Tibial nerve (tissue), 4 donors: ENCODE measurements around the gene MUSK. TPM values are rescaled to one million over a fixed set of nuclear protein-coding genes. Genes with fewer than 3 reads are reported as not detected.

Source experiments
- DNase-seq, 2 donors: peaks; one replicate each; pipeline ENCODE4 v3.0.0-alpha.2; 2019; ENCODE audit warnings: low spot score in 2 of 2
- H3K27ac ChIP-seq, 4 donors: fragments of 200-600 bp; sonication (generic) in 3 of 4; one replicate each; pipeline ENCODE4 v1.5.1; 2017 to 2019; ENCODE audit warnings: mild to moderate bottlenecking in 1 of 4
- H3K27me3 ChIP-seq, 2 donors: fragments of 200-600 bp; sonication (generic) in 1 of 2; one replicate each; pipeline versions ENCODE4 v1.5.1 to v1.6.0; 2017 to 2019
- H3K36me3 ChIP-seq, 3 donors: fragments of 200-600 bp; sonication (generic); one replicate each; pipeline ENCODE4 v1.5.1; 2018 to 2019
- H3K4me1 ChIP-seq, 4 donors: fragments of 200-600 bp; sonication (generic) in 3 of 4; one replicate each; pipeline ENCODE4 v1.5.1; 2017 to 2019
- H3K4me3 ChIP-seq, 4 donors: fragments of 200-600 bp; sonication (generic) in 3 of 4; one replicate each; pipeline ENCODE4 v1.5.1; 2017 to 2019; ENCODE audit warnings: mild to moderate bottlenecking in 1 of 4, moderate library complexity in 1 of 4
- H3K9me3 ChIP-seq, 4 donors: fragments of 200-600 bp; sonication (generic) in 3 of 4; one replicate each; pipeline ENCODE4 v1.5.1; 2017 to 2019
- CTCF ChIP-seq, 5 experiments: fragments of 200-600 bp in 3 of 5; fragments of 450-650 bp in 2 of 5; sonication (generic) in 3 of 5; IDR thresholded peaks; one replicate each; pipeline ENCODE4 v1.5.1; 2016 to 2019; ENCODE audit warnings: antibody characterized with exemption in 5 of 5, mild to moderate bottlenecking in 3 of 5, moderate library complexity in 2 of 5
- EP300 ChIP-seq, 2 donors: sonication (generic); formaldehyde crosslinking; IDR thresholded peaks; one replicate each; pipeline ENCODE4 v1.6.1; 2017; ENCODE audit warnings: antibody characterized with exemption in 2 of 2, mild to moderate bottlenecking in 1 of 2
- POLR2A ChIP-seq, 2 donors: fragments of 450-650 bp; IDR thresholded peaks; one replicate each; pipeline ENCODE4 v1.6.1; 2017; ENCODE audit warnings: antibody characterized with exemption in 2 of 2, mild to moderate bottlenecking in 2 of 2, moderate library complexity in 2 of 2
- WGBS, 2 donors: methylation state at CpG; one replicate each; pipeline ENCODE4 v1.1.5; 2018; 5-methylcytosine and 5-hydroxymethylcytosine counted together
- total RNA-seq, 4 donors: library from RNA; depleted of rRNA; stranded (reverse); fragments of >200 nt; gene quantifications; one replicate each; pipeline ENCODE4 v1.1.0, GENCODE V29; 2016

Gene MUSK
- total RNA-seq, 4 donors from 2014 or later: 0.22 to 0.63 (median 0.59) TPM; not detected in 1

- Histone ChIP-seq H3K27ac (no peak overlapping the region), H3K4me1 (peaks cover 0 to 3% (median 0%) of the 10 kb centered on the region in 4 donors), H3K4me3 (no peak overlapping the region), H3K27me3 (no peaks in the 10 kb centered on the region), H3K36me3 (peaks cover 0 to 2% (median 0%) of the 10 kb centered on the region in 3 donors), H3K9me3 (peaks cover 0 to 3% (median 0%) of the 10 kb centered on the region in 4 donors)
- no peak for DNase-seq
- TF ChIP-seq EP300 (IDR thresholded peaks at IDR 0.05): no peak
- no peak for TF ChIP-seq POLR2A (IDR thresholded peaks at IDR 0.05)
- TF ChIP-seq CTCF (IDR thresholded peaks at IDR 0.05): no peak
- WGBS, 2 donors: 73 to 83% methylated on average over 1 of the region's 1 CpG
Observed at GRCh38 chr9:110712955-110713354, 44.4 kb downstream of the MUSK start.

GRCh38 chr9:110714314-110714713, 45.7 kb downstream of the MUSK start:
- 67 to 73% methylated on average over 3 of the region's 3 CpGs for WGBS, 2 donors
- peaks cover 0 to 12% (median 0%) of the 10 kb centered on the region in 4 donors for H3K9me3 ChIP-seq
- no peak overlapping the region for H3K27ac ChIP-seq
- H3K4me3 ChIP-seq: no peak overlapping the region
- H3K4me1 ChIP-seq: no peaks in the 10 kb centered on the region
- TF ChIP-seq POLR2A (IDR thresholded peaks at IDR 0.05): no peak
- peaks cover 0 to 2% (median 0%) of the 10 kb centered on the region in 3 donors for H3K36me3 ChIP-seq
- no peak for DNase-seq
- no peaks in the 10 kb centered on the region for H3K27me3 ChIP-seq

- no peaks in the 10 kb centered on the region for H3K36me3 ChIP-seq
- no peak overlapping the region for H3K4me3 ChIP-seq
- DNase-seq: no peak
- 44 to 59% methylated on average over 1 of the region's 1 CpG for WGBS, 2 donors
- peak overlapping the region in 1 of 4 donors; percentile 29 for H3K27ac ChIP-seq
- H3K27me3 ChIP-seq: no peaks in the 10 kb centered on the region
- TF ChIP-seq EP300 (IDR thresholded peaks at IDR 0.05) (no peak), POLR2A (IDR thresholded peaks at IDR 0.05) (no peak), CTCF (IDR thresholded peaks at IDR 0.05) (no peak)
- H3K4me1 ChIP-seq: peaks cover 0 to 5% (median 0%) of the 10 kb centered on the region in 4 donors
- no peaks in the 10 kb centered on the region for H3K9me3 ChIP-seq
Observed at GRCh38 chr9:110728058-110728457, 59.5 kb downstream of the MUSK start.

GRCh38 chr9:110729641-110730040, 61.0 kb downstream of the MUSK start:
- Histone ChIP-seq H3K27me3 (no peaks in the 10 kb centered on the region), H3K4me3 (no peak overlapping the region), H3K9me3 (no peaks in the 10 kb centered on the region), H3K36me3 (no peaks in the 10 kb centered on the region), H3K4me1 (peaks cover 0 to 5% (median 0%) of the 10 kb centered on the region in 4 donors), H3K27ac (no peak overlapping the region)
- TF ChIP-seq EP300 (IDR thresholded peaks at IDR 0.05) (no peak), CTCF (IDR thresholded peaks at IDR 0.05) (no peak), POLR2A (IDR thresholded peaks at IDR 0.05) (no peak)
- no peak for DNase-seq

- WGBS, 2 donors: 81 to 82% methylated on average over 2 of the region's 2 CpGs
- DNase-seq: no peak
- Histone ChIP-seq H3K36me3 (no peaks in the 10 kb centered on the region), H3K27ac (no peak overlapping the region), H3K9me3 (peaks cover 0 to 2% (median 0%) of the 10 kb centered on the region in 4 donors), H3K4me1 (peaks cover 0 to 5% (median 0%) of the 10 kb centered on the region in 4 donors), H3K27me3 (no peaks in the 10 kb centered on the region), H3K4me3 (no peak overlapping the region)
- no peak for TF ChIP-seq CTCF (IDR thresholded peaks at IDR 0.05)
- no peak for TF ChIP-seq EP300 (IDR thresholded peaks at IDR 0.05)
- no peak for TF ChIP-seq POLR2A (IDR thresholded peaks at IDR 0.05)
Observed at GRCh38 chr9:110731437-110732028, 62.9 kb downstream of the MUSK start.
